HepG2 (cell line): Measurements from ENCODE around the gene CHST12. TPM values are rescaled to one million over a fixed set of nuclear protein-coding genes. Genes with fewer than 3 reads are reported as not detected.

Source experiments
- PAWR ChIP-seq: sonication (generic); formaldehyde crosslinking; IDR thresholded peaks from 2 replicates; pipeline ENCODE4 v1.4.0; 2020; ENCODE audit warnings: missing genetic modification reagents, mild to moderate bottlenecking, borderline replicate concordance
- REST ChIP-seq, 2 experiments: IDR thresholded peaks; 2 replicates each; pipeline ENCODE4 v1.6.1; 2011 to 2012; ENCODE audit warnings: low read length in 2 of 2, borderline replicate concordance in 1 of 2, low read depth in 1 of 2, mild to moderate bottlenecking in 1 of 2, moderate library complexity in 1 of 2
- THAP7 ChIP-seq: sonication (generic); formaldehyde crosslinking; IDR thresholded peaks from 2 replicates; pipeline ENCODE4 v1.8.1; 2023; ENCODE audit warnings: mild to moderate bottlenecking, missing genetic modification reagents
- ZNF224 ChIP-seq: sonication (generic); formaldehyde crosslinking; IDR thresholded peaks from 2 replicates; pipeline ENCODE4 v1.5.0; 2020; ENCODE audit warnings: mild to moderate bottlenecking, missing genetic modification reagents
- ZNF512 ChIP-seq: sonication (generic); formaldehyde crosslinking; IDR thresholded peaks from 2 replicates; pipeline ENCODE4 v1.4.0; 2020; ENCODE audit warnings: mild to moderate bottlenecking, missing genetic modification reagents
- ZNF687 ChIP-seq: sonication (generic); formaldehyde crosslinking; IDR thresholded peaks from 2 replicates; pipeline ENCODE4 v1.5.1; 2020; ENCODE audit warnings: mild to moderate bottlenecking, missing genetic modification reagents, moderate library complexity
- ZNF784 ChIP-seq: sonication (generic); formaldehyde crosslinking; IDR thresholded peaks from 2 replicates; pipeline ENCODE4 v1.5.1; 2020; ENCODE audit warnings: missing genetic modification reagents, mild to moderate bottlenecking, borderline replicate concordance
- ZSCAN22 ChIP-seq: sonication (generic); formaldehyde crosslinking; IDR thresholded peaks from 2 replicates; pipeline ENCODE4 v1.4.0; 2020; ENCODE audit warnings: mild to moderate bottlenecking, missing genetic modification reagents
- polyA plus RNA-seq, 8 experiments: library from polyadenylated mRNA; depleted of rRNA in 3 of 8; stranded (reverse) in 7 of 8; unstranded in 1 of 8; fragments of >200 nt; fragmentation: Illumina TruSeq in 4 of 8; extraction: Trizol in 4 of 8; gene quantifications; 2 replicates each; pipeline versions ENCODE4 v1.2.1 to v1.2.3, GENCODE V29; 2011 to 2016; ENCODE audit warnings: low read depth in 4 of 8, missing spikeins in 1 of 8, mixed read lengths in 1 of 8; ENCODE audit not compliant: insufficient read depth in 1 of 8
- total RNA-seq, 5 experiments: library from RNA; depleted of rRNA; stranded (reverse); fragments of >200 nt; fragmentation: Illumina TruSeq; extraction: Trizol; gene quantifications; 2 replicates each; pipeline ENCODE4 v1.2.3, GENCODE V29; 2016; ENCODE audit warnings: low read depth in 1 of 5
- TF ChIP-seq, protein P1 (sequence below): sonication (generic); formaldehyde crosslinking; IDR thresholded peaks from 2 replicates; pipeline ENCODE4 v1.4.0; 2020; ENCODE audit warnings: mild to moderate bottlenecking, missing genetic modification reagents

The CHST12 gene
- total and polyA plus RNA-seq, 2 of the 13 experiments (the other 11 are each of a cell fraction or from before 2014, with no cell fraction given): 6.4 to 15.8 TPM

GRCh38 chr7:2452074-2452507, 48.7 kb downstream of the CHST12 start (continued):
- TF ChIP-seq, protein P1, sequence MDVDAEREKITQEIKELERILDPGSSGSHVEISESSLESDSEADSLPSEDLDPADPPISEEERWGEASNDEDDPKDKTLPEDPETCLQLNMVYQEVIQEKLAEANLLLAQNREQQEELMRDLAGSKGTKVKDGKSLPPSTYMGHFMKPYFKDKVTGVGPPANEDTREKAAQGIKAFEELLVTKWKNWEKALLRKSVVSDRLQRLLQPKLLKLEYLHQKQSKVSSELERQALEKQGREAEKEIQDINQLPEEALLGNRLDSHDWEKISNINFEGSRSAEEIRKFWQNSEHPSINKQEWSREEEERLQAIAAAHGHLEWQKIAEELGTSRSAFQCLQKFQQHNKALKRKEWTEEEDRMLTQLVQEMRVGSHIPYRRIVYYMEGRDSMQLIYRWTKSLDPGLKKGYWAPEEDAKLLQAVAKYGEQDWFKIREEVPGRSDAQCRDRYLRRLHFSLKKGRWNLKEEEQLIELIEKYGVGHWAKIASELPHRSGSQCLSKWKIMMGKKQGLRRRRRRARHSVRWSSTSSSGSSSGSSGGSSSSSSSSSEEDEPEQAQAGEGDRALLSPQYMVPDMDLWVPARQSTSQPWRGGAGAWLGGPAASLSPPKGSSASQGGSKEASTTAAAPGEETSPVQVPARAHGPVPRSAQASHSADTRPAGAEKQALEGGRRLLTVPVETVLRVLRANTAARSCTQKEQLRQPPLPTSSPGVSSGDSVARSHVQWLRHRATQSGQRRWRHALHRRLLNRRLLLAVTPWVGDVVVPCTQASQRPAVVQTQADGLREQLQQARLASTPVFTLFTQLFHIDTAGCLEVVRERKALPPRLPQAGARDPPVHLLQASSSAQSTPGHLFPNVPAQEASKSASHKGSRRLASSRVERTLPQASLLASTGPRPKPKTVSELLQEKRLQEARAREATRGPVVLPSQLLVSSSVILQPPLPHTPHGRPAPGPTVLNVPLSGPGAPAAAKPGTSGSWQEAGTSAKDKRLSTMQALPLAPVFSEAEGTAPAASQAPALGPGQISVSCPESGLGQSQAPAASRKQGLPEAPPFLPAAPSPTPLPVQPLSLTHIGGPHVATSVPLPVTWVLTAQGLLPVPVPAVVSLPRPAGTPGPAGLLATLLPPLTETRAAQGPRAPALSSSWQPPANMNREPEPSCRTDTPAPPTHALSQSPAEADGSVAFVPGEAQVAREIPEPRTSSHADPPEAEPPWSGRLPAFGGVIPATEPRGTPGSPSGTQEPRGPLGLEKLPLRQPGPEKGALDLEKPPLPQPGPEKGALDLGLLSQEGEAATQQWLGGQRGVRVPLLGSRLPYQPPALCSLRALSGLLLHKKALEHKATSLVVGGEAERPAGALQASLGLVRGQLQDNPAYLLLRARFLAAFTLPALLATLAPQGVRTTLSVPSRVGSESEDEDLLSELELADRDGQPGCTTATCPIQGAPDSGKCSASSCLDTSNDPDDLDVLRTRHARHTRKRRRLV: no peak
- TF ChIP-seq PAWR (CRISPR knock-in tag) (0 out of 2 replicates have a peak, but pooled peaks have one; percentile 38), REST (IDR thresholded peaks at IDR 0.05; ENCODE audit: borderline replicate concordance in 1 of 2, low read depth in 1 of 2, low read length in 2 of 2) (no peak), ZNF784 (CRISPR knock-in tag) (0 out of 2 replicates have a peak, but pooled peaks have one; percentile 79), ZNF687 (peak; percentile 83), ZSCAN22 (0 out of 2 replicates have a peak, but pooled peaks have one; percentile 27), ZNF224 (no peak), THAP7 (CRISPR knock-in tag) (0 out of 2 replicates have a peak, but pooled peaks have one; percentile 58), ZNF512 (CRISPR knock-in tag) (peak; percentile 70; the same call in 1 of the 2 replicates)
